ENCODE measurements around the gene PRKCD.

PRKCD gene

DNA sequence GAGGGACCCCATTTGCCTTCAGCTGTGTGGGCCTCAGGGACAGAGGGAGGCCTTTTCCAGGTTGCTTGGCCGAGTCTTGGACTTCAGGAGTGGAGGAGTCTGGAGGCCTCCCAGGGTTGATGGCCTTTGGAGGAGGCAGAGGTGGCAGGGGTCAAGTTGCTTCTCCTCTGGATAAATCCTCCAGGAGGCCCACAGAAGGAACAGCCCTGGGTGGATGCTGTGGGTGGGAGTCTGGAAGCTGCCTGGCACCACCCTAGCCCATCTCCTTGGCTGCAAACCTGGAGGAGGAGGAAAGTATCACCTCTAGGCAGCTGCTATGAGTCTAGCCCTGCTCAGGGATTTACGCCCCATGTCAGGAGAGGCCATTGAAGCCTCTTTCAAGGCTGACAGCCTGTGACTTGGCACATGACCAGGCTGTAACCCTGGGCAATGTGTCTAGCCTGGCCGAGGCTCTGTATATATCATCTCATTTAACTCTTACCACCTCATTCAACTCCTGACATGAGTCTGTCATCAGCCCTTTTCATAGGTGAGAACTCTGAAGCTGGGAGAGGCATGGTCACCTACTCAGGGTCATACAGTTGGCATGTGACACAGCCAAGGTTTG lies 2.9 kb upstream of the PRKCD start:
- no peak for DNase-seq

DNA sequence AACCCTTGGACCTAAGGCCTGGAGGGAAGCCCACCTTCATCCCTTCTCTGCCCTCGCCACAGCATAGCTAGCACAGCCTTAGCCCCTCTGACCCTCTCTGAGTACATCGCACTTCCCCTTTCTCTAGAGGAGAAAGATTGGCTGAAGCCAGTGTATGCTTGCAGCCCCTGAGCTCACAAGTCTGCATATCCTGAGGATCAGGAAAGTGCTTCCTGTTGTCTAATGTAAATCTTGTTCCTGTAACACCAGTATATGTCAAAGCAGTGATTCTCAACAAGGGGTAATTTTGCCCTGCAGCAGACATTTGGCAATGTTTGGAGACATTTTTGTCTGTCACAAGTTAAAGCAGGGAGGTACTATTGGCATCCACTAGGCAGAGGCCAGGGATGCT lies 2.2 kb upstream of the PRKCD start:
- no peak for DNase-seq

DNA sequence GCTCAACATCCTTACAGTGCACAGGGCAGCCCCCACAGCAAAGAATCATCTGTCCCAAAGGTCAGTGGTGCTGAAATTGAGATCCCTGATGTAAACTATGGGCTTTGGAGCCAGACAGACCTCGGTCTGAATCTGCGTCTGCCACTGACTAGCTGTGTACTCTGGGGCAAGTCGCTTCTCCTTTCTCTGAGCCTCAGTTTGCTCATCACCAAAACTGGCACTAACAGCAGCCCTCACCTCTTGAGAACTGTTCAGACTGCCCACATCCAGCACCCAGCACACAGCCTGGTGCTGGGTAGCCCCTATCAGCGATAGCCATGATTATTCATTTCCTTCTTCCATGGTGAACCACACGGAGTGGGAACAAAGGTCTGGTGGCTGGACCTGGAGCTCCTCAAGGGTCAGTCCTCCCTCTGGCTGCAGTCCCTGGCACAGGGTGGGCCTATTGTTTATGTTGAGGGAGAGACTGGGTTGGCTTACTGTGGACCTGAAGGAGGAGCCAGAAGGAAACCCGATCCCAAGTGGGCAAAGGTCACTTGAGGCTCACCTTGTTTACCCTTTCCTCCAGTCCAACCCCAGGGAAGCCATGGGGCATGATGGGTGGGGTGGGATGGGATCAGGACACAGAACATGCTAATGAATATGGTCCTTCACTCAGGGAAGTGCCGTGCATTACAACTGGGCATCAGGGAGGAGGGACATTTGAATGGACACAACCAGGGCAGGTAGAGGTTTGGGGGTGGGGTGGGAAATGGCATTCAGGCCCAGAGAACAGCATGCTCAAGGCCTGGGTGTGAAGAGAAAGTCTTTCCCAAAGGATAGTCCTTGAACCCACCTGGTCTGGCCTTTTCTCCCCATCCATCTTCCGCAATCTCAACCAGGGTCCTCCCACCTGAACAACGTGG lies 1.6 kb upstream of the PRKCD start:
- no peak for DNase-seq

DNA sequence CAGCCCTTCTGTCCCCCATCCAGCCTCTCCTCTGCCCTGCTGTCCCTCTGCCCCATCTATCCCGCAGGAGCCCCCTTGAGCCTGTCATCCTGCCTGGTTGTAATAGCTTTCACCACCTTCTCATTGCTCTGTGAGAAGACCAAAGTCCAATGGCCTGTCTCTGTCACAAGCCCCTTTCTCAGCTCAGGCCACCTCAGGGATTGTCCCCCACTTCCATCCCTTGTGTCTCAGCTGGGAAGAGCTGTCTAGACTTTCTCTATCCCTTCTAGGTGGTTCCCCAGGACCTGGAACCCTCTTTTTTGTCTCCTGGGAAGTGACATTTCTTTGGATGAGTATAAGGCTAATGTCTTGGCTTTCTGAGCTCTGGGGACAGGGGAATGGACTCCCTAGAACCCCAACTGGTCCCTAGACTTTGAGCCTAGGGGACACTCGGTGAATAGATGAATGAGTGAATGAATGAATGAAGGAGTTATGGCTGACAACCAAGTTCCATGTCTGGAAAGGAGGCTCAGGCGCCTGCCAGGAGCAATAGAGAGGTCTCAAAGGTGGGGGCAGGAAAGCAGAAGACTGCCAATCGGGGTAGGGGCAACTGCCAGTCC lies 849 bp upstream of the PRKCD start:
- DNase-seq: no peak

DNA sequence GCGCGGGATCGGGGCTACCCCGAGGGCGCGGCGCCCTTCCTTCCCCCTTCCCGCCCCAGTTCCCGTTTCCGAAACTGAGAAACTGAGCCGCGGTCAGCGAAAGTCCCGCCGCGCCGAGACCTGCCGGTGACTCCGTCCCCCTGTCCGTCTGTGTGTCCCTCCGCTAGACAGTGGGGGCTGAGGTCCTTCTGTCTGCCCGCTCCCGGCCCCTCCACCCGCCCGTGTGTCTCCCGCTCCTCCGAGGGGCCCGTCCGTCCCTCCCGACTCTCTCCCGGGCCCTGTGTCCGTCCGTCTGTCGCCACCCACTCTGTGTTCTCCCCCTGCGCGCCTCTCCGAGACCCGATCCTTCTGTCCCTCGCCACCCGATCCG lies 426 bp downstream of the PRKCD start:
- no peak for DNase-seq

DNA sequence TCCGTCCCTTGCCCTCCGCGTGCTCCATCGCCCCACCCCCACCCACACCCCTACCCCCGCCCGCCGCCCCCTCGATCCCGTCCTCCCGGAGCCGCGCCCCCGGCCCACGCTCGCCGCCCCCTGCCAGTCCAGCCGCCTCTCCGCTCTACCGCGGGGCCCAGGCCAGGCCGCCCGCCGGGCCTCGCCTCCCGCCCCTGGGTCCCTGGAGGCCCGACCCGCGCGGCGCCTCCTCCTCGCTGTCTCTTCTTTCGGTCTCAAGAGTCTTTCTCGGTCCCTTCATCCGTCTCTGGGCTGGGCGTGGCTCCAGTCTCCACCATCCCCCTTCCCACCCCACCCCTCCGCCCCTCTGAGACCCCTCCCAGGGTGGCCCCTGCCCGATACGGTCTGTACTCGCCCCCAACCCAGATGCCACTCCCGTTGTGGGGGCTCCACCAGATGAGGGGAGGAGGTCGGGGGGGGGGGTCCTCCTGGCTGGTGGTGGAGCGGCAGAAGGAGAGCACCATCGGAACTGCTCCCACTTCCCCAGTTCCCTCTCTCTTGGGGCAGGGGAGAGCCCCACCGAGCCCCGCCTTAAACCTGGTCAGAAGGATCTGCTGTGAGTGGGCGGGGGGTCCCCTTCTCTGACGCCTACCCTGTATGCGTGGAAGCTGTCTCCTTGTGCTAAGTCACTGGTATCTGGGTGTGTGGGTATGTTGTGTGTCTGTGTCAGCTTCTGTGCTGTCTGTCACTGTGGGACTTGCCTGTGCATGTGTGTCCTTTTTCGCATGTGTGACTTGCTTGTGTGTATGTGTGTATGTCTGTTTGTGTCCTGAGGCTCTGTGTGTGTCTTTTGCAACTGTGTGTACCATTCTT lies 1.0 kb downstream of the PRKCD start:
- DNase-seq: no peak

DNA sequence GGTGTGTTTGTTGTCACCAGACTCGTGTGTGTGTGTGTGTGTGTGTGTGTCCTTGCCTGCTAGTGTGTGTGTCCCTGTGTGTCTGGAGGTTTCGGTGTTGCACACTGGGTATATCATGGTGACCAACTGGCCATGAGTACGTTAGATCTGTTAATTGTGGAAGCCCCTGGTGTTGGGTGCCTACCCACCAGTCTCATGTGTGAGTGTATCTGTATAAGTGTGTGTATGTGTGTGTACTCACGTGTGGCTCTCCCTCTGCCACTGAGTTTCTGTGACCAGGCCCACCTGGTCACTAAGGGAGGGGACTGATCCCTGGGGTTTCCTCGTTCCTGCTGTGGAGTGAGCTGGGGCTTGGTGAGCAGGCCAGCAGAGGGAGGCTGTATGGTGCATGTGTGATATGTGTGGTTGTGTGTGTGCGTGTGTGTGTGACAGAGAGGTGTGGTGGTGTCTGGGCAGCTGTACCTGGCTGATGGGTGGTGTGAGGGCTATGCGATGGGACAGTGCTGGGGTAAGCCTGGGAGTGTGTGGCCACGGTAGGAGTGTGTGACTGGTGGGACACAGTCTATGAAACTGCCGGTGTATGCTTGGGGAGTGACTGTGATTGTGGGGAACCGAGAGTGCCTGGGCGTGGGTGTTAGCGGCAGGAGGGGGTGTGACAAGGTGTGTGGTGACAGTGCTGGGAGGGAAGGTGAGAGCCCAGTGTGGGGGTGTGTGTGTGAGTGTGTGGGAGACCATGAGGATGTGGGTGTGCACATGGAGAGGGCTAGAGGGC lies 1.8 kb downstream of the PRKCD start:
- no peak for DNase-seq

DNA sequence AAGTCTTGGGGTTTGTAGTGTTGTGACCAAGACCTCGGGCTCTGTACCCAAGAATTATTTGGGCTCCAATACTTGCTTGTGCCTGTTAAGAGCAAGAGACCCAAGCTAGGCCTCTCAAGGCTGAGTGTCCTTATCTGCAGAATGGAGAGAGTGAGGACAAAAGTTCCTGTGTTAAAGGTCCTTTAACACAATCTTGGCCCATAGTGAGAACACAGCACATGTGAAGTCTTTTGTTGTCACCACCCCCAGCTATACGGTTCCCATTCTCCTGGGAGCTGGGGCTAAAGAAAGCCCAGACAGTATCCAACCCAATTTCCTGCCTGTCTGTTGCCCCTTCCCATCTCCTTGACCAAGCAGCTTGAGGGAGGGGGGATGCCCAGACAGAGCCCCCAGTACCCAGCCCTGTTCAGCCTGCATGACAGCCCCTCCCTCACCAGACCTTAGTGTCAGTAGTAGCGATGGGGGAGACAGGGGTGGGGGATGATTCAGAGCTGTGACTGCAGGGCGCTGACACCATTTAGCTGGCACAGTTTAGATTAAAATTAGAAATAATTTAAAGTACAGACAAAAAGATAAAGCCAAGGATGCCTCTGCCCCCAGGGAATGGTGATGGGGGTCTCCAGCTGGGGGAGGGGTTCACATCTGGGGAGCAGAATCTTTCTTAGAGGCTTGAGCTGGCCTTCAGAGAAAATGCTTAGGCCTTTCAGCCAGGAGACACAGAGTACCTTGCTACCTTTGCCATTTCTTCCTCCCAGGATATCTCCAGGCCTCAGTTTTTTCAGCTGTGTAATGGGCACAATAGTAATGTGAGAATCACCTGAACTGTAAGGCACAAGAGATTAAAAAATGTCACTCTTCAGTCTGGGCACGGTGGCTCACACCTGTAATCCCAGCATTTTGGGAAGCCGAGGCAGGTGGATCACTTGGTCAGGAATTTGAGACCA lies 2.7 kb downstream of the PRKCD start:
- DNase-seq: no peak

DNA sequence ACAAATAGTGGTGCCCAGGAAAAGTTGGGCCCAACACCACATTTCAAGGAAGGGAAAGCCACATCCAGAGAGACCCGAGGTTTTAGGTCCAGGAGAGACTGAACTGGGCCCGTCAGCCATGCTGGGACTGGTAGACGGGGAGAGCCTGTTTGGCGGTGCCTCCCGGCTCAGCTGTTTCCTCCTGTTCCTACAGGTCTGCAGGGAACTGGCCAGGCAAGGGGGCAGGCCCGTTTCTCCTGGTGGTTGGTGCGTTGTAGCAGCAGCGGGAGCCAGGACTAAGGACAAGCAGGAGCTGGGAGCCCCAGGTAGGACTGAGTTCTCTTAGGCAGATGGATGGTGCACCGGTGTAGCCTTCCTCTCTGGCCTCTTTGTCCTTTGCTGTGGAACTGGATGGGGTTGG lies 3.9 kb downstream of the PRKCD start:
- DNase-seq: no peak

DNA sequence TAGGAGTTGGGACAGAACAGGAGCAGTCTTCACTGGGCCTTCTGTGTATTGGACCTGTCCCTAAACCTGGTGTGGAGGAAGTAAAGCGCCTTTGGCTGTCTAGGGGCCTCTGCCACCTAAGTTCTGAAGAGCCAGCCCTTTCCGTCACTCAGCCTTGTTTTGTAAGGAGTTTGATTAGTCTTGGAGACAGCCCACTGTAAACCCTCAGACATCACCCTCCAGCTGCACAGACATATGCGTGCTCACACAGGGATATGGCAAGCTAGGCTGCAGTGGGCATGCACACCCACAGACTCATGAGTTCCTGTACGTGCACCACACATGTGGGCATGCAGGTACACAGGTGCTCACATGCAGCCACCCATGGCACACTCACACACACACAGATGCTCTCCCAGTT lies 5.2 kb downstream of the PRKCD start:
- no peak for DNase-seq

DNA sequence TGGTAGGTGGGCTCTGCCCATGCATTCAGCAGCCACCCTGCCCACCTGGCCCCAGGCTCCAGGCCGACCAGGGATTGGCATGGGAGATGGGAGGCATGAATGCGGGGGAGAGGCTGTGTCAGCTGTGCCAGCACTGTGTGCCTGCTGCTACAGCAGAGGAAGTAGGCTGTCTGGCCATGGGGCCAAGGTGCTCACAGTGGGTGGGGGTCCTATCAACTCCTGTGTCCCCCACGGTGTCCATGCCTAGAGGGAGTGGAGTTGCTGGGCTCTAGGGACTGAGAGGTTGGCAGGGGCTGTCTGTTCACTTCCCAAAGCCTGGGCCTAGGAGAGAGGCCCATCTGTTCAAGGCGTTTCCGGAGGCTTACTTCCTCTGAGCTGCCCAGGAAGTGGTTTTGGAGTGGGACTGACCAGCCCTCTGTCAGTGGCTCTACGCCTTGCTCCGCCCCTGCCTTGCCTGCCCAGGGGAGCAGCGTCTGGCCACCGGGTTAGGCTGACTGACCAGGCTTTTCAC lies 5.8 kb downstream of the PRKCD start:
- DNase-seq: no peak

DNA sequence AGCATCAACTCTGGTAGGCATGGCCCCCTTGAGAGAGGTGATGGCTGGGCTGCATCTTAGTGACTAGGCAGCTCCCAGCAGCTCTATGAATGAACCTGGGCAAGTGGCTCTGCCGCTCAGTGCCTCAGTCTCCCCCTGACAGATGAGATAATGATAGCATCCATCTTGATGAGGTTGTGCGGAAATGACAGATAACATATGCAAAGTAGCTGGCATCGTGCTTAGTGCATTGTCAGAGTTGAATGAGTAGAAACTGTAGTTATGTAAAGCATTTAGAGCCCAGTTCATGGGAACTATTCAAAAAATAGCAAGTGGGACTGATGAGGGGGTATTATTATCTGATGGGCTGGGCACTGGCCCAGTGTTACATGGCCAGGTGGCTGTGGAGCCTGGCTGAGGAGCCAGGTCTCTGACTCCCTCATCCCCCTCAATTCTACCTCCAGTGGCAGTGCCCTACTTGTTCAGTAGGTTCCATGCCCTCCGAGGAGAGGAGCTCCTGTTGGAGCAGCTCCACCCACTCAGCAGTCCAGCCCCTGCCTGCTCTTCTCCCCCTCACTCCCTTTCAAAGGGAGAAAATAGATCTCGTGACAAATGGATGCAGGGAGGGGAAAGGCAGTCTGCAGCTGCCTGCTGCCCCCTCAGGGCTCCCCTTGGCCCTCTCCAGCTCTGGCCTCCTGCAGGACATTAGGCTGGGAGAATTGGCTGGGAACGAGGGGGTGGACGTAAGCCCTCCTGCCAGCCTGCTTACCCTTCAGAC lies 6.6 kb downstream of the PRKCD start:
- no peak for DNase-seq

DNA sequence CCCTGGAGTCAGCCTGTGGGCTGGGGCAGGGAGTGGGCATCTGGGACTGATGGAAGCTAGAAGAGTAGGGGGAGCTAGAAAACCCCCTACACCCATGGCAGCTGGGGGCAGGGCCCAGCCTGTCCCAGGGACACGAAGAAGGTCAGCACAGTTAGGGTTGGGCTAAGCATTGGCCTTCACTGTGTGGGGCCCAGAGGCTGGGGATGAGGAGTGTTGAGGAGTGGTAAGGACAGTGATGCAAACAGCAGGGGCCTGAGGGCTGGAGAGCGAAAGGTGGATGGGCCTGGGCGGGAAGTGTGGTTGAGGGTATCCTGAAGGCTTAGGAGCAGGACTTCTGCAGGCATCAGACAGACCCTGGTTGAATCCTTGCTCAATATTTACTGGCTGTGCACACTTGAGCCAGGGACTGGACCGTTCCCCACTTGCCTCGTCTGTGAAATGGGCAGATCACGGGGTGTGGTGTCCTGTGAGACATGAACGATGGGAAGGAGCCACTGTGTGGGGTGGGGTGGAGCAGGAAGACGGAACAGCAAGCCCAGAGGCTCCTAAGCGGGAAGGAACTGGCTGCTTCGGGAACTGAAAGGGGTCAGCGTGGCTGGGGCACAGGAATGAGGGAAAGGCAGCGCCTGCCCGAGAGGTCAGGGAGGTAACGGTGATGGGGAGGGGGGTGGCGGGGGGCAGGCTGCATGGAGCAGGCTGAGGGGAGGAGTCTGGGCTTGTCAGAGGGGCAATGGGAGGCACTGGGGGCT lies 7.3 kb downstream of the PRKCD start:
- no peak for DNase-seq

DNA sequence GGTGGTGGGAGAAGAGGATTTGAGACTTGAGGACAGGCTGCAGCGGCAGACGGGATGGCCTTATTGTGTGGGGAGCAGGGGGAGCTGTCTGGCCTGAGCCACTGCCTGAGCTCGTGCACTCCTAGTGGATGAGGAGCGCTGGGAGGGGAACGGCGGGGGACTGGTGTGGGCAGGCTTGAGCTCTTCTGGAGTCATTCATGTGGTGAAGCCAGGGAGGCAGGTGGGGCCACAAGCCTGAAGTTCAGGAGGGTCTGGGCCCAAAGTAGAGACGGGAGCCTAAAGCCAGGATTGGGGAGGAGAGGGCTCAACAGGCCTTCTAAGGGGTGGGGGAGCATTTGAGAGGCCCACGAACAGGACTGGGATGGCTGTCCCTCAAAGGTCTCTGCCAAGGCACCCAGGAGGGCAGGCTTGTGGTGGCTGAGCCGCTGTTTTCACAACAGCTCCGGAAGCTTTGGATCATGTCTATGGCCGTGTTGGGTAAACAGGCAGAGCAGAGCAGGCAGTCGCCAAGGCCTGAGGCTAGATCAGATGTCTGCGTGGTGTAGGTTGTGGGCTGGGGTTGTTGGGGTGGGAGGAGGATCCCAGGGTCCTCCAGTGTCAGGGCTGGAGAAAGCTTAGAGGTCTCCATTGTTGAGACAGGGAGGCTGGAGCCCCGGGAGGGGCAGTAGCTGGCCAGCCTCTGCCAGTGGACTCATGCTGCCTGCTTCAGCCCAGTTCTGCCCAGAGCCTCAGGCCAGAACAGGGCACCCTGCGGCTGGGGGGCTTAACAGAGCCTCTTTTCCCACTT lies 8.2 kb downstream of the PRKCD start:
- DNase-seq: no peak

DNA sequence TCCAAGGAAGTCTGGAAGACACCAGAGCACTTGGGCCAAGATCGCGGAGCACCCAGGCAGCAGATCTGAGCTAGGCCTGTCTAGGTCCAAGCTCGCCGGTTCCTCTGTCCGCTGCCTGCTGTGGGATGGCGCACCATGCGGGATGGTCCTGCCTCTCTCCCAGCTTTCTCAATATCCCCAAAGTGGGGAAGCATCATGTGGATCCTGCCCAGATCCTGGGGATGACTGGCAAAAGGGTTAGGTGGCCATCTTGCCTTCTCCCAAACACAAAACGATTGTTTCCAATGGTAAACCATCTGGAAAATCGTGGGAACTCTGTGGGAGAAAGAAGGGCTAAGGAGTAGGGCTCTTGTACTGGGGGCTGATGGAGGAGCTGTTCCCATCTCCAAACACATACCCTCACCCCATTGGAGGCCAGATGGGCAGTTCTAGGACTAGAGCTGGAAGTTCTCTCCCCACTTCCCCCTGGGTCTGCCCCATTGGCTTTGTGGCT lies 8.9 kb downstream of the PRKCD start:
- DNase-seq: no peak

DNA sequence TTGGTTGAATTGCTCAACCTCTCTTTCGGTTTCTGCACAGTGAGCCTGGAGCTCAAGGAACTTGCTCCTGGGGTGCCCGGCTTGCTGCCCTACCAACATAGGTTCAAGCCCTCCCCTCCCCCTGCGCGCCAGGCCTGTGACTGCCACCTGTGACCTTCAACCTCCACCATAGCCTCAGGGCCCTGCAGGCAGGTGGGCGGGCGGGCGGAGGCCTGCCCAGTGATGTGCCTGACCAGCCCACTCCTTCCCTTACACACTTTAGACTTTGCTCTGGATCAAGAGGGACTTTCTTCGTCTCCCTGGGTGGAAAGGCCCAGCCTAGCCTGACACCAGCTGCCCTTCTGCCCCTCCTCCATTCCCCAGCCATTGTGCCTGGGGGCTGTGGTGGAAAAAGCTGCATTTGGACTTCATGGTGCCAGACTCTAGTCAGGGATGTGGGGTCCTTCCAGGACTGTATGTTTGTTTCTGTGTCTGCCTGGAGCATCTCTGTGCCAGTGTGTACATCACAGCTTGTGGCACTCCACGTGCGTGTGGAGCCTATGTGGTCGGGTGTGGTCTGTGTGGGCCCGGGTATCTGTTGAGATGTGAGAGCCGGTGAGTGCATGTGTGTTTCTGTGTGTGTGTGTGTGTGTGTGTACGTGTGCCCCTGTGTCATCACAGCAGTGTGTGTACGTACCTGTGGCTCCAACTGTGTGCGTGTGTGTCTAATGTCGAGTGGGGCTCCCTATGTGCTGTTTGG lies 9.5 kb downstream of the PRKCD start:
- DNase-seq: no peak

DNA sequence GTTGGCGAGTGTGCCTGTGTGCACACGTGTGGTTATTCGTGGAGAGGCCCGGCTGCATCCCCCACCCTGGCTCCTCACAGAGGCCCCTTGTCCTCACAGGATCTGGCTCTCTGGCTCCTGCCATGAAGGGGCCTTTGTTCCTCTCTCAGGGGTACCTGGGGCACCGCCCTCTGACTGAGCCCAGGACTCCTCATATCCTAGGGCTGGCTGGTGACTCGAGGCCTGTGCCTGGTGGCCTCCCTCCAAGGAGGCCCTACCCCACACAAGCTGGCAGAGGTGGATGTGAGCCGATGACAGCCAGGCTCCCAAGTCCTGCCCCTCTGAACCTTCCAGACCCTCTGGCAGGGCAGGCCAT lies 10.0 kb downstream of the PRKCD start:
- DNase-seq: no peak
